SHP77 (cell line): ENCODE measurements around the gene C11orf24.
"Not testable (repeated sequence)": the region's sequence is repeated elsewhere in the genome, so short reads cannot be mapped to it uniquely, and the experiment has no call there.

Source experiments
- DNase-seq, 2 experiments: peaks; one replicate each; lab custom pipeline; 2025; lab: John Stamatoyannopoulos, UW

The C11orf24 gene

GRCh38 chr11:68251765-68252164, 20.0 kb downstream of the C11orf24 start:
- no peak for DNase-seq

- not testable (repeated sequence) for DNase-seq
These were observed 26.9 kb downstream of the C11orf24 start for GRCh38 chr11:68244912-68245311.

- not testable (repeated sequence) for DNase-seq
These were observed 27.9 kb downstream of the C11orf24 start for GRCh38 chr11:68243847-68244246.

DNA sequence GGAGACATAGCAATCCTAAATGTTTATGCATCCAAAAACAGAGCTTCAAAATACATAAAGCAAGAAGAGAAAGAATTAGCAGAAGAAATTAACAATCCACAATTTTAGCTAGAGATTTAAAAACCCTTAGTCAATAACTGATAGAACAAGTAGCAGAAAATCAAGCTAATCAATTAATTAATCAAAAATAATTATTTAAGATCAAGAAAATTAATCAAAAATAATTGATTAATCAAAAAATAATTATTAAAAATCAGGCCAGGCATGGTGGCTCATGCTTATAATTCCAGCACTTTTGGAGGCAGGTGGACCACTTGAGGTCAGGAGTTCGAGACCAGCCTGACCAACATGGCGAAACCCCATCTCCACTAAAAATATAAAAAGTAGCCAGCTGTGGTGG, 29.2 kb downstream of the C11orf24 start:
- no peak for DNase-seq

DNA sequence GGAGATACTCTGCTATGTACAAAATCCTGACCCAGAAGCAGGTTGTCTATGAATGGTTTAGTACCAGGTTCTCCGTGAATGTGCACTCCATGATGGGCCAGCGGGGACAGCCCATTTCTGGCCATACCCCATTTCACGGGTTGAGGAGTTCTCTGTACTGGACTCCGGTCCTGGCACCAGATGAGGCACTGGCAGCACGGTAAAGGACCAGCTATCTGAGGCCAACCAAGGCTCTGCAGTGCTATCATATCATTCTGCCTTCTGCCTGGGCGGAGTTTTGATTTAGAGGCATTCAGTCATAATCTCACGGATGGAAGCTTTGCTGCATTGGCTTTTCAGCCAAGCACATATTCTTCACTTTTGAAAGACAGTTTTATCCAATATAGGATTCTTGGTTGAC, 40.2 kb downstream of the C11orf24 start:
- no peak for DNase-seq

DNA sequence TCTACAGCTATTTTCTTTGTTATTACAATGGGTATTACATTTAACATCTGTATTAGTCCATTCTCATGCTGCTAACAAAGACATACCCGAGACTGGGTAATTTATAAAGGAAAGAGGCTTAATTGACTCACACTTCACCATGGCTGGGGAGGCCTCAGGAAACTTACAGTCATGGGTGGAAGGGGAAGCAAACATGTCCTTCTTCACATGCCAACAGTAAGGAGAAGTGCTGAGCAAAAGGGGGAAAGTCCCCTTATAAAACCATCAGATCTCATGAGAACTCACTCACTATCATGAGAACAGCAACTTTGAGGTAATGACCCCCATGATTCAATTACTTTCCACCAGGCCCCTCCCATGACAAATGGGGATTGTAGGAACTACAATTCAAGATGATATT, 42.2 kb downstream of the C11orf24 start:
- no peak for DNase-seq

GRCh38 chr11:68226421-68226820, 45.4 kb downstream of the C11orf24 start:
- DNase-seq = no peak

DNA sequence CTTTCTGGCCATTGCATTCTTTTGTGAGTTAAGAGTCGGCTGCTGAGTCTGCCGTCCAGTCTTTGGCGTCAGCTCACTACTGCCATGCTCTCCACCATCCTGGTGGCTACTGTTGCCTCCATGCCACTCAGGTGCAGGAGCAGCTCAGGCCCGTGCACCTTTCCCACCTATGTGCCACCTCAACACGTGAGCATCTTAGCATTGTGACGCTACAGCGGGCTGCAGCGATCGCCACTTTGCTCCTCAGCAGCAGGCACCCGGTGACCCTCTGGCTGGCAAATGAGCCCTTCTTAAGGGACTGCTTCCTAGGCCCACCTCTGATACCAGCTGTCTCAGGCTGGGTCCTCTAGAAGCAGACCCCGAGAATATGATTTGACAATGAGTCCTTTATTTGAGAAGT, 47.2 kb downstream of the C11orf24 start:
- DNase-seq = no peak

DNA sequence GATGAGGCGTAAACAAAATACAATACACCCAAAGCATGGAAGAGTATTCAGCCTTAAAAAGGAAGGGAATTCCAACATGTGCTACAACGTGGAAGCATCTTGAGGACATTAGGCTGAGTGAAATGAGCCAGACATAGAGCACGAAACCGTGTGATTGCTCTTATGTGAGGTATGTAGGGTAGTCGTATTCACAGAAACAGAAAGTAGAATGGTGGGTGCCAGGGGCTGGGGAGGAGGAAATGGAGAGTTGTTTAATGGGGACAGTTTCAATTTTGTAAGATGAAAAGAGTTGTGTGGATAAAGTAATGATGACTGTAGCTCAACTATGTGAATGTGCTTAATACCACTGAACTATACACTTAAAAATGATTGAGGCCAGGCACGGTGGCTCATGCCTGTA, 48.5 kb downstream of the C11orf24 start:
- DNase-seq = no peak

- DNase-seq = no peak
These were observed 50.4 kb downstream of the C11orf24 start for GRCh38 chr11:68221406-68221805.

- peak; percentile 8 to 72 for DNase-seq
These were observed 55.4 kb downstream of the C11orf24 start for GRCh38 chr11:68216171-68216938.

- no peak for DNase-seq
These were observed 56.1 kb downstream of the C11orf24 start for GRCh38 chr11:68215524-68216170.

GRCh38 chr11:68215087-68215445, 56.7 kb downstream of the C11orf24 start:
- no peak for DNase-seq

- DNase-seq = no peak
These were observed 57.3 kb downstream of the C11orf24 start for GRCh38 chr11:68214173-68215086.

DNA sequence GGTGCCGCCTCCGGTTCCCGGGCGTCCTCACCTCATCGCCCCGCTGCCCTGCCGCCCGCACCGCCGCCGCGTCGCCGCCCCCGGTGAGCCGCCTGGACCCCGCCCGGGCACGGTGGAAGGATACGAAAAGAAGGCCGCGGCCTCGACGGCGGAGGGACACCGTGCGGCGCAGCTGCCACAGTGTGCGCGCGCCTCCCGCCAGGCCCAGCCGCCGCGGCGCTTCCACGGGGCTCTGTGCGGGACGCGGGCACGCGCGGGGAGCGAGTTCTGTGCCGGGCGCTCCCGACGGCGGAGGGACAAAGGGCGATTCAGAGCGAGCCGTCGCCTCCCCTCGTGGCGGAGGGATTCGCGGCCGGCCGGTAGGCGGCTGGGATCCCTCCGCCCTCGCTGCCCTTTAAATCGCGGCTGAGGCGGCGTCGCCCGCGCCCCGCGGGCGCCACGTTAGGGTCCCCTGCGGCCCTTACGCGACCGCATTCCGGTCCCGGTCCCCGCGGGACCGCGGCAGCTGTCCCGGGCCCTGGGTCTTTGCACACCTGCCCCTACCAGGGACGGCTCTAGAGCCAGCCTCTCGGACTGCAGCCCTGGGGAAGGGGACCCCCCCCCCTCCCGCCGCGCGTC, 58.1 kb downstream of the C11orf24 start:
- DNase-seq = peak; percentile 84 to 91

GRCh38 chr11:68213135-68213515, 58.6 kb downstream of the C11orf24 start, which contains the start of gene KMT5B:
KMT5B (minus strand) TSS chr11:68213296; CDS start chr11:68190076, 23,220 bp downstream.
- no peak for DNase-seq

- peak; percentile 63 to 64 for DNase-seq
These were observed 59.2 kb downstream of the C11orf24 start for GRCh38 chr11:68212421-68213134.

DNA sequence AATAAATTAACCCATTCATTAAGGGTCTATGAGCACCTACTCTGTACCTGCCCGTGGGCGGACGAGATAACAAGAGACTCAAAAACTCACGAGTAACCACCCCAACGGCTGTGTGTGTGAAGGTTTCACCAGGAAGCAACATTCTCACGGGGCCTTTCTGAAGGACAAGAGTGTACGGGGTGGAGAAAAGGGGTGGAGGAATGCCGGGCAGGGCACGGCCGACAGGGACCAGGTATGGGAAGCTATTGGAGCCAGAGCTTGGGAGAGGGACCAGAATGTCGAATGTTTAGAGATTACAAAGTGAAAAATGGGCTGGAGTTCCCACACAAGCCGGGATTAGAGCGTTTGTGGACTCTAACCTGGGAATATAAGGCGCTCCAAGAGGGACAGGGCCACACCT, 60.2 kb downstream of the C11orf24 start:
- peak in 1 of 2 experiments; percentile 8 for DNase-seq
